GM18858 (cell line): ENCODE data around the gene CDC42BPB.

Experiments
- ATAC-seq: cut with Tn5 transposase; IDR thresholded peaks from one replicate; pipeline ENCODE4 v1.9.1; 2021; ENCODE audit not compliant: unreplicated experiment

Gene CDC42BPB

GRCh38 chr14:102971314-102971713 is 86.0 kb downstream of the CDC42BPB start:
- no peak for ATAC-seq

- ATAC-seq = no peak
Observed at GRCh38 chr14:102970496-102970895, 86.9 kb downstream of the CDC42BPB start.

- no peak for ATAC-seq
Observed at GRCh38 chr14:102969901-102970300, 87.4 kb downstream of the CDC42BPB start.

- no peak for ATAC-seq
Observed at GRCh38 chr14:102969060-102969791, 88.1 kb downstream of the CDC42BPB start.

- no peak for ATAC-seq
Observed at GRCh38 chr14:102968306-102968705, 89.0 kb downstream of the CDC42BPB start.

GRCh38 chr14:102967506-102967795 is 89.9 kb downstream of the CDC42BPB start:
- no peak for ATAC-seq

- no peak for ATAC-seq
Observed at GRCh38 chr14:102966681-102967505, 90.5 kb downstream of the CDC42BPB start.

- no peak for ATAC-seq
Observed at GRCh38 chr14:102965971-102966655, 91.2 kb downstream of the CDC42BPB start.

GRCh38 chr14:102965282-102965681 is 92.1 kb downstream of the CDC42BPB start:
- ATAC-seq = no peak

- ATAC-seq = no peak
Observed at GRCh38 chr14:102964152-102964730, 93.1 kb downstream of the CDC42BPB start.

- no peak for ATAC-seq
Observed at GRCh38 chr14:102962111-102962627, 95.2 kb downstream of the CDC42BPB start.

- no peak for ATAC-seq
Observed at GRCh38 chr14:102958461-102958860, 98.9 kb downstream of the CDC42BPB start.

- no peak for ATAC-seq
Observed at GRCh38 chr14:102957222-102957621, 100.1 kb downstream of the CDC42BPB start.

GRCh38 chr14:102955636-102956408 is 101.5 kb downstream of the CDC42BPB start:
- no peak for ATAC-seq

- no peak for ATAC-seq
Observed at GRCh38 chr14:102954081-102954789, 103.1 kb downstream of the CDC42BPB start.

- ATAC-seq = no peak
Observed at GRCh38 chr14:102953100-102953499, 104.2 kb downstream of the CDC42BPB start.

- ATAC-seq = no peak
Observed at GRCh38 chr14:102952276-102952675, 105.1 kb downstream of the CDC42BPB start.

GRCh38 chr14:102951799-102952198 is 105.5 kb downstream of the CDC42BPB start:
- no peak for ATAC-seq

- ATAC-seq = no peak
Observed at GRCh38 chr14:102951034-102951433, 106.3 kb downstream of the CDC42BPB start.
